HG03457 (cell line): ENCODE measurements around the gene NLN.
"Not testable (repeated sequence)": the region's sequence is repeated elsewhere in the genome, so short reads cannot be mapped to it uniquely, and the experiment has no call there.

Source experiments
- ATAC-seq: cut with Tn5 transposase; IDR thresholded peaks from one replicate; pipeline ENCODE4 v1.9.1; 2021; ENCODE audit warnings: moderate number of reproducible peaks; ENCODE audit not compliant: unreplicated experiment

NLN gene

DNA sequence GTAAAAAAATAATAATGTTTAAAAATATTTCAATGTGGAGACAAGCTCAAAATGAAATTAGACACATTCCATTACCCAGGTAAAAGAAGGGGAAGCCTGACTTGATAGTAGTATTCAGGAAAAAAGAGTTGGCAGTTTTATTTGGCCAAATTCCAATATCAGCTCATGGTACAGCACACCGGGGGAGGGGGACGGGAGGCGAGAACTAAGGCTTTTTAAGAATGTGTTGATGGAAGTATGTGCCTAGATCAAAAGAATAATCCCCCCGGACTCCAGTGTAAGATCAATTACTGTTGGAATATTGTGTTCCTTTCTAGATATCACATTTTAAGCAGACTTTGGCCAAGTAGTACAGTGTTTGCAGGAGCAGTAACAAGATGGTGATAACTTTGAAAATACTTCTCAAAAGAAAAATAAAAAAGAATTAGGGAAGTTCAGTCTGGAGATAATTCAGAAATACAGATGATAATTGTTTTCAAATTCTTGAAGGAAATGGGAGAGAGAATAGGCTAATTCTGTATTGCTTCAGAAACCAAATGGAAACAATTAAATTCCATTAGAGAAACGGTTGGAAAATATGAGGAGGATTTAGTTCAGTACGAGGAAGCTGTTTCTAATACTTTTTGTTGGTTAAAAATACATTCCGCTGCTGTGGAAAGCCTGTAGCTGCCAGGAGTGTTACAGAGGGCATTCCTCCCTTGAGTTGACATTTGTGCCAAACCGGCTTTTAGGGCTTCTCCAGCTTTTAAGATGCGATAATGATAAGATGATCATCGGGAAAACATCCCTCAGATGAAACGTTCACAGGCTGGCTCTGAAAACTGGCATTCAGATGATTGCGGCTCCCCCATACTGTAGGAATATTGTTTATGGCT lies 106.3 kb downstream of the NLN start:
- no peak for ATAC-seq

DNA sequence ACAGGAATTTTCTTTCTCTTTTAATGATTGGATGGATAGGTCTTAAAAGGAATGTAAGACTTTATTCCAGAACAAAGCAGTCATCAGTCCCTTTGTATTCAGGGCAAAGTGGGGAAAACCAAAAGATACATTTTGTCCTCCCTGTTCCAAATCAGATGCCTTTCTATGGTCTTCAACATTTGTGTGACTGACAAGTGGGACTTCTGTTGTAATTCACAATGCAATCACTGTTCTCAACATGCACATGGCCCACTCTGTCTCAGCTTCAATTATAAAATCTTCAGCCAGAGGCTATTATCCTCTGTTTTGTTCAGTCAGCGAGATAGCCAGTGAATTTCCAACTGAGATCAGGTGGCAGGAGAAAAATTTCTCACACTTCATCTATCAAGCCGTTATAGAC lies 108.9 kb downstream of the NLN start:
- ATAC-seq: no peak

DNA sequence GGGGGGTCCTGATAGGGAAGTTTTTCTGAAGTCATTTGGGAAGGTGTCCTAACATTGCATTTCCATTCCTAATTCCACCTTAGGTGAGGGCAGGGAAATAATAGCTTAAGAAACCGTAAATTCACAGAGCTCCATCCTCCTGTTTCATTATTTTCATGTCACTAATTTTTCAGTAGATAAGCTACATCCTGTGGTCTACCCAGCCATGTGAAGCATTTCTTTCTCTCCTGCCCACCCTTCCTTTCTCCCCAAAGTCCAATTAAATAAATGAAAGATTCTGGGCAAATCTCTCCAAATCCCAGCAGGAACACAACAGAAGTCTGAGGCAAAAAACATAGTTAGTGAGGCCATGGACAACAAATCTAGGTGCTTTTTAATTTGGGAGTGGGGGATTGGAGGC lies 109.3 kb downstream of the NLN start:
- ATAC-seq: no peak

DNA sequence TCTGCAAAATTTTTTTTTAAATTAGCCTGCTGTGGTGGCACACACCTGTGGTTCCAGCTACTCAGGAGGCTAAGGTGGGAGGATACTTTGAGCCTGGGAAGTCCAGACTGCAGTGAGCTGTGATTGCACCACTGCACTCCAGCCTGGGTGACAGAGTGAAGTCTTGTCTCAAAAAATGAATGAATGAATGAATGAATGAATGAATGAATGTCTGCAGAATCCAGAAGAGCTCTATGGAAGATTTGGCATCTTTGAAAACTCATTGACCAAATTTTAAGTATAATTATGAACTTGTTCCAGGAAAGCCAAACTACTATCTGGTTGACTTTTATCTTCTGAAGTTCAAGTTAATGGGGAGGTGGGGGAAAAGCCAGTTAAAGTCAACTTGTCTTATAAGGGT lies 110.1 kb downstream of the NLN start:
- no peak for ATAC-seq

DNA sequence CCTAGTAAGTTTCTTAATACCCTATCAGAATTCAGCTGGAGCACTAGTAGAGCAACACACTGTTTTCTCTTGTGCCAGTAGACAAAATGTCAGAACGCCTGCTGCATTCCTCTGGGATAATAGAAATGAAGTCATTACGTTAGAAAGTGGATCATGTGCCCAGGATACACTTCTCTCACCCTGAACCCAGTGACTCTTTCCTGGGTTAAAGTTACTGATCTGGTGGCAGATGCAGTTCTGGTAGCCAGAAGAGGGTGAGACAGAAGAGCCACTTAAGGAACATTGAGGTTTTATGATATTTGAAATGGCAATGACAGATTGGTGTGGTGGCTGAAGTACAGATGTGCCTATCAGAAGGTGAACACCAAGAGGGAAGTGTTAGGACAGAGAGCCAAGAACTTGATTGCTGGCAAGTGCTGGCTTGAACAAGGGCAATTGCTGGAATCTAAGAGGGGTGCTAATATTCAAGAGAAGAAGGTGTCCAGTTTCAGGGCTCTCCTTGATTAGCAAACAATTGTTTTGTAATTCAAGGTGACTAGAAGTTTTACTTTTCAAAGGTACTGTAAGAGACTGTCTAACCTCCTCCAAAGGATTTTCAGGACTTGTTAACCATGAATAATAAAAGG lies 110.7 kb downstream of the NLN start:
- no peak for ATAC-seq

DNA sequence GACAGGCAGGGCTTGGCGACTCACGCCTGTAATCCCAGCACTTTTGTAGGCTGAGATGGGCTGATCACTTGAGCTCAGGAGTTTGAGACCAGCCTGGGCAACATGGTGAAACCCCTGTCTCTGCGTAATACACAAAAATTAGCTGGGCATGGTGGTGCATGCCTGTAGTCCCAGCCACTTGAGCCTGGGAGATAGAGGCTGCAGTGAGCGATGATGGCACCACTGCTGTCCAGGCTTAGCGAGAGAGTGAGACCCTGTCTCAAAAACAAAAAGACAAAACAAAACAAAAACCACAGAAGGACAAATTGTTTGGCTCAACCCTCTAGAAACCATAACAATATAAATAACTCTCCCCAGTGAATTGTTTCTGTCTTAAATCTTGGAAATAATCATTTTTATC lies 111.8 kb downstream of the NLN start:
- no peak for ATAC-seq

DNA sequence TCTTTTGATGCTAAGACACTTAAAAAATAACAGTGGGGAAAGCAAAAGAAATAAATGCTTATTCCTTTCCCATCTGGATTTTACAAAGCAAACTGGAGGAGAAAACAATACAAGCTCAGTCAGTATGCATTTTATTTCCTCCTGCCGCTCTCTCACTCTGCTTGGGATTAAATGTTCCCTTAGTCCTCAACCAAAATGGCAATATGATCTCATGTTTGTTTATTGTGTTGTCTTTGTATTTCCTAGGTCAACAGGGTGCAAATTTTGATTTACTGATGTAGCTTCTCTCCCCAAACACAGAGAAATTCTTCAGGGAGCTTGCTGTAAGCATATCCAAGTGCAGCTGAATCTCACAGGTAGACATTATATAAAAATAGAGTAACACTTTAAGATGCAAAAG lies 112.3 kb downstream of the NLN start:
- no peak for ATAC-seq

DNA sequence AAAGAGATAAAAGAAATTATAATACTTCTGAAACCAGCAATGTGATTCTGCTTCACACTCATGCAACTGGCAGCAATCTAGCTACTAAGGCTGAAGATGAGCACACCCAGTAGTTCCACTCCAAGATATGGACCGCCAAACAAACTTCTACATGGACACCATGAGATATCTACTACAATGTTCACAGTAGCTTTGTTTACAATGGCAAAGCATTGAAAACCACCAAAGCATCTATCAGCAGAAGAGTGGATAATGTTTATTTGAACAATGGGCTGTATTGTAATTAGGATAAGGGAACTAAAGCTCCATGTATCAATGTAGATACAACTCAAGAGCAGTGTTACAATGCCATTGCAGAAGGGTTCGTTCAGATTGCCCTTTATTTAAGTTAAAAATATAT lies 113.2 kb downstream of the NLN start:
- ATAC-seq: no peak

DNA sequence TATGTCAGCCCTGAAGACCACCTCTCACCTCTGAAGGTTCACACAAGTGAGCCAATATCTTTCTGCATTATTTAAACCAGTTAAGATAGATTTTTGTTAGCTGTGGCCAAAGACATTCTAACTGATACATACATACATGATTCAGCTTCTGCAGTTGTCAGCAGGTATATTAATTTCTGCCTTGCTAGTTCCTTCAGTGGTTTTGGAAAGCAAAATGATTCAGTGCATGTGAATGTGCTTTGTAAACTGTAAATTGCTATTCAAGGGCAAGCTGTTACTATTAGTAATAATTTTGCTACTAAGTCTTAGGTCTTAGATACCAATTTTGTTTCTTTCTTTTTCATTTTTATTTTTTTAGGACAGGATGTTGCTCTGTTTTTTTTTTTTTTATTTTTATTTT lies 115.1 kb downstream of the NLN start:
- ATAC-seq: no peak

DNA sequence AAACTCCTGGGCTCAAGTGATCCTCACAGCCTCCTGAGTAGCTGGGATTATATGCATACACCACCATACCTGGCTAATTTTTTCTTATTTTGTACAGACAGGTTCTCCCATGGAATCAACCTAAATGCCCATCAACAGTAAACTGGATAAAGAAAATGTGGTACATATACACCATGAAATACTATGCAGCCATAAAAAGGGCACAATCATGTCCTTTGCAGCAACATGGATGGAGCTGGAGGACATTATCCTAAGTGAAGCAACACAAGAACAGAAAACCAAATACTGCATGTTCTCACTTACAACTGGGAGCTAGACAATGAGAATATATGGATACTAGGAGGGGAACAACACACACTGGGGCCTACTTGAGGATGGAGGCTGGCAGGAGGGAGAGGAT lies 117.2 kb downstream of the NLN start:
- ATAC-seq: not testable (repeated sequence)

DNA sequence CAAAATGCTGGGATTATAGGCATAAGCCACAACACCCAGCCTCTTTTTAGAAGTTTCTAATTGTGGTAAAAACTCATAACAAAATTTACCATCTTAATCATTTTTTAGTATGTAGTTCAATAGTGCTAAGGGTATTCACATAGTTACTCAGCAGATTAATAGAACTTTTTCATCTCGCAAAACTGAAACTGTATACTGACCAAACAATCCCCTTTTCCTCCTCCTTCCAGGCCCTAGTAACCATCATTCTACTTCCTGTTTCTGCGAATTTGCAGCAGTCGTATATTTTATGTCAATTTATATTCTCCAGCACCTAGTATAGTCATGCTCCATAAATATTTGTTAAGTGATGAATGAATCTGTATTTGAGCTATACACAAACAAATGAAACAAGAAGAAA lies 118.1 kb downstream of the NLN start:
- ATAC-seq: no peak

DNA sequence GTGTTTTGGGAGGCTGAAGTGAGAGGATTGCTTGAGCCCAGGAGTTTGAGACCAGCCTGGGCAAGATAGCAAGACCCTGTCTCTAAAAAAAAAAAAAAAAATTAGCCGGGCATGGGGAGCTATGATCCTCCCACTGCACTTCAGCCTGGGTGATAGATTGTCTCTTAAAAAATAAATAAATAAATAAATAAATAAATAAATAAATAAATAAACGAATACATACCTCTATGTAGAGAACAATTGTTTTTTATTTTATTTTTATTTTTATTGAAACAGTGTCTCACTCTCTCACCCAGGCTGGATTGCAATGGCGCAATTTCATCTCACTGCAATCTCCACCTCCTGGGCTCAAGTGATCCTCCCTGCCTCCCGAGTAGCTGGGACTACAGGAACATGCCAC lies 122.8 kb downstream of the NLN start:
- not testable (repeated sequence) for ATAC-seq

DNA sequence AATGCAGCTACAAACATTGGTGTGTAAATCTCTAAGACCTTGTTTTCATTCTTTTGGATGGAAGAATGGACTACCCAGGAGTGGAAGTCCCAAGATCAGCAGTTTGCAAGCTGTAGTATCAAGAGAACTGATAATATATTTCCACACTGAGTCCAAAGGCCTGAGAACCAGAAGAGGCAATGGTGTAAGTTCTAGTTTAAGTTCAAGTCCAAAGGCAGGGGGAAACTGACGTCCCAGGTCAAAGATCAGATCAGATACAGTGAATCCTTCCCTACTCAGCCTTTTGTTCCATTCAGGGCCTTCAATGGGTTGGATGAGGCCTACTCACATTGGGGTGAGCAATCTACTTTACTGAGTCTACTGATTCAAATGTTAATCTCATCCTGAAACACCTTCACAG lies 124.1 kb downstream of the NLN start:
- ATAC-seq: no peak

DNA sequence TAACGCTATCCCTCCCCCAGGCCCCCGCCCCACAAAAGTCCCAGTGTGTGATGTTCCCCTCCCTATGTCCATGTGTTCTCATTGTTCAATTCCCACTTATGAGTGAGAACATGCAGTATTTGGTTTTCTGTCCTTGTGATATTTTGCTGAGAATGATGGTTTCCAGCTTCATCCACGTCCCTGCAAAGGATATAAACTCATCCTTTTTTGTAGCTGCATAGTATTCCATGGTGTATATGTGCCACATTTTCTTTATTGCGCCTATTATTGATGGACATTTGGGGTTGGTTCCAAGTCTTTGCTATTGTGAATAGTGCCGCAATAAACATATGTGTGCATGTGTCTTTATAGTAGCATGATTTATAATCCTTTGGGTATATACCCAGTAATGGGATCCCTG lies 125.0 kb downstream of the NLN start:
- not testable (repeated sequence) for ATAC-seq

DNA sequence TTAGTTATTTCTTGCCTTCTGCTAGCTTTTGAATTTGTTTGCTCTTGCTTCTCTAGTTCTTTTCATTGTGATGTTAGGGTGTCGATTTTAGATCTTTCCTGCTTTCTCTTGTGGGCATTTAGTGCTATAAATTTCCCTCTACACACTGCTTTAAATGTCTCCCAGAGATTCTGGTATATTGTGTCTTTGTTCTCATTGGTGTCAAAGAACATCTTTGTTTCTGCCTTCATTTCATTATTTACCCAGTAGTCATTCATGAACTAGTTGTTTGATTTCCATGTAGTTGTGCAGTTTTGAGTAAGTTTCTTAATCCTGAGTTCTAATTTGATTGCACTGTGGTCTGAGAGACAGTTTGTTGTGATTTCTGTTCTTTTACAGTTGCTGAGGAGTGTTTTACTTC lies 127.9 kb downstream of the NLN start:
- ATAC-seq: not testable (repeated sequence)

DNA sequence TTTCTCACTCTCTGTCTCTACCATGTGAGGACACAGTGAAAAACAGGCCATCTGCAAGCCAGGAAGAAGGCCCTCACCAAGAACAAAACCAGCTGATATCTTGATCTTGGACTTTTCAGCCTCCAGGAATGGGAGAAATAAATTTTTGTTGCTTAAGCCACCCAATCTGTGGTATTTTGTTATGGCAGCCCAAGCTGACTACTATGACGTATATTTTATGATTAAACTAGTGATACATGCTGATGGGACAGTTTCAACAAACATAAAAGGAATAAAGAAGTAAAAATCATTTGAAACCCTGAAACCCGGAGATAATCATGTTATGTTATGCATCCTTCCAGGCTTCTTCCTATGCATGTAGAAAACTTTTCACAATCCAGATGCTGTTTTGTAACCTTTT lies 132.9 kb downstream of the NLN start:
- ATAC-seq: no peak

DNA sequence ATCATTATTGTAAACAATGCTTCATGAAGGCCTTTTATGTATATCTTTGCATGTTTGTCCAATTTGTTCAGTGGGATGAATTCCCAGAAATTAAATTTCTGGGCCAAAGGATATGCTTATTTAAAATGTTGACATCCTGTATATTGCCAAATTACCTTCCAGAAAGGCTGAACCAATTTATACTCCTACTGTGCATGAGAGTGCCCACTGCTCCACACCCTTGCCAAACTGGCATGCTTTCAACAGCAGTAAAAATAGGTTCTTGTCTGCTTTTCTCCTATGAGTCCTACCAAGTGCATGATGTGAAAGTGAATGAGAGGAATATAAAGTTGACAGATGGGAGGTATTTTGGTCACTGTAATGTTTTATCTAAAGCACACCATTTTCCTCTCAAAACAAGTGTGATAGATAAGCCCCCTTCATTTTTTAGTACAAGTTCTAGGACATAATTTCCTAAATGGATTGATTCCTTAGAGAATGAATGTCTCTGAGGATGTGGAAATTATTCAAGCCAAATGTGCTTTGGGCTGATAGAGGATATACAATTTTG lies 133.8 kb downstream of the NLN start:
- no peak for ATAC-seq

DNA sequence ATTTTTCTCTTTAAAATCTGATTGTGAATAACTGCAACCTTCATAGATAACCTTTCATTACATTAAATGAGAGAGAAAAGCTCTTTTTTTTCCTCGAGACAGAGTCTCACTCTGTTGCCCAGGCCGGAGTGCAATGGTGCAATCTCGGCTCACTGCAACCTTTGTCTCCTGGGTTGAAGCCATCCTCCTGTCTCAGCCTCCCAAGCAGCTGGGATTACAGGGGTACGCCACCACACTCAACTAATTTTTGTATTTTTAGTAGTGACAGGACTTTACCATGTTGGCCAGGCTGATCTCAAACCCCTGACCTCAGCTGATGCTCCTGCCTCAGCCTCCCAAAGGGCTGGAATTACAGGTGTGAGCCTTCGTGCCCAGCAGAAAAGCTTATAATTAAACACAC lies 134.5 kb downstream of the NLN start:
- no peak for ATAC-seq

DNA sequence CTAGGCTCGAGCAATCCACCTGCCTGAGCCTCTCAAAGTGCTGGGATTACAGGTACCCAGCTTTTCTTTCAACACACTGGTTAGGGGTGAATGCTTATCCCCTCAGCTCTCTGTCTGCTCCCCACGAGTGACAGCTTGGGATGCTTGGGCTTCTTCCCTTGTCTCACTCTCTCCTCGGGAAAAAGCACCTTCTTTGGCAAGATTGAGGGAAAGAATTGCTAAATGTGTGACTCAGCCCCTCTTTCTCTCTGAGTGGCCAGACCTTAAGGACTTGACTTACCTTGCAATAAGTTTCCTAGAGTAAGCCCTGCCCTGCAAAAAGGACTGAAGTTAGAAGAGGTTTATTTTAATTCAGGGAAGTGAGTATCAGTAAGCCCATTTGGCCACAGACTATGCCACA lies 136.3 kb downstream of the NLN start:
- no peak for ATAC-seq

DNA sequence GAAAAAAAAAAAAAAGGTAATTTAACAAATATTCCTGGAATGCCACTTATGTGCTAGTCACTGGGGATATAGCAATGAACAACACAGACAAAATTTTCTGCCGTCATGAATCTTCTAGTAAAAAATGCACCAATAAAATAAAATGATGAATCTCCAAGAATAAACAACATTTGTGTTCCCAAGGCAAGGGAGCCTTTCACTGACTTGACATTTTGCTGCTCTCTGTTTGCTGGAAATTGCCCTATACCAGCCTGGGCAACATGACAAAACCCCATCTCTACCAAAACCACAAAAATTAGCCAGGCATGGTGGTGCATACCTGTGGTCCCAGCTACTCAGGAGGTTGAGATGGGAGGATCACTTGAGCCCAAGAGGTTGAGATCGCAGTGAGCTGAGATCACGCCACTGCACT lies 139.8 kb downstream of the NLN start:
- no peak for ATAC-seq

DNA sequence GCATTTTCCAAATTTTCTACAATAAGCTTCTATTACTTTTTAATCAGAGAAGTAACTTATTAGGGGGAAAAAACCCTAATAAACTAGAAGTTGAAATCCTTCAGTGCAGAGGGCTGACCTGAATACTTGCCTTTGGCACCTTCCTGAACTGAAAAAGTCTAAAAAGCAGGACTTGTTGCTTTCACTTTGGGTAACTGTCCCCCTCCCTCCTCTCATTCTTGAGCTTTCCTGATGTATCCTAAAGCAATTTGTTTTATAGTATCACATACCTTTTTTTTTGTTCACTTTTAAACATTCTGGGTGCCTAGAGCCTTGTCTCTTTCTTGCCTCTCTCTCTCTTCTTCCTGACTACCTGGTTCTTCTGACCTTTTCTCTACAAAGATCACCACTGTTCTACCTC lies 140.4 kb downstream of the NLN start:
- no peak for ATAC-seq

DNA sequence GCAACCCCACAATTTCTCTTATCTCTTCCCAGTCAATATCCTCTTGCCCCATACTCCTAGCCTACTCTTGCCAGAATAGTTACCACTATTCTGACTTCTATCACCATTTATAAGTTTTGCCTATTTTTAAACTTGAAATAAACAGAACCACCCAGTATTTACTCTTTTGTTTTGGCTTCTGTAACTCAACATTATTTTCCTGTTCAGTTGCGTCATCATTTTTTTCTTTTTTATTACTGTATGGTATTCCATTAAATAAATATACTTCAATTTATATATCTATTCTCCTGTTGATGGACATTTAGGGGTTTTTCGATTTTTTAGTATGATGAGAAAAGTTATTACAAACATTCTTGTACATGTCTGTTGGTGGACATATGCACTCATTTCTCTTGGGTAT lies 141.7 kb downstream of the NLN start:
- no peak for ATAC-seq
